ENCODE measurements around the gene TTC39A.

DNA sequence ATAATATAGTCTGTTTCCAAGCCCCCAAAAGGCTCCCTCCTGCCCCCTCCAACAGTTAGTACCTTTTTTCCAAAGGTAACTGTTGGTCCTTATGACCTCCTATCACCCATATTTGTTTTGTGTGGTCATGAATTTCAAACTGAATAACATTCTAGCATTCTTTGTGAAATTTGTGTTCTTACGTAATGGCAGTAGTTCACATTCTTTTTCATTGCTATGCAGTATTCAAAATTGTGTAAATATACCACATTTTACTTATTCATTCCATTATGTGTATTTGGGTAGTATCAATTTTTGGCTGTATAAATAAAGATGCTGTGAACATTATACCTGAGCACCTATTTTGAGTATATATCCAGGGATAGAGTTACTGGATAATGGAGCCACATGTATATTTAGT is 80.9 kb downstream of the TTC39A start:
- TF ChIP-seq CTCF (IDR thresholded peaks at IDR 0.05) (no peak), ZFX (IDR thresholded peaks at IDR 0.05; ENCODE audit: borderline replicate concordance) (no peak)
